ENCODE data around the gene MAPKBP1.
A peak's percentile ranks its signal among the peaks of the same experiment; 100 is the strongest.

The MAPKBP1 gene

DNA sequence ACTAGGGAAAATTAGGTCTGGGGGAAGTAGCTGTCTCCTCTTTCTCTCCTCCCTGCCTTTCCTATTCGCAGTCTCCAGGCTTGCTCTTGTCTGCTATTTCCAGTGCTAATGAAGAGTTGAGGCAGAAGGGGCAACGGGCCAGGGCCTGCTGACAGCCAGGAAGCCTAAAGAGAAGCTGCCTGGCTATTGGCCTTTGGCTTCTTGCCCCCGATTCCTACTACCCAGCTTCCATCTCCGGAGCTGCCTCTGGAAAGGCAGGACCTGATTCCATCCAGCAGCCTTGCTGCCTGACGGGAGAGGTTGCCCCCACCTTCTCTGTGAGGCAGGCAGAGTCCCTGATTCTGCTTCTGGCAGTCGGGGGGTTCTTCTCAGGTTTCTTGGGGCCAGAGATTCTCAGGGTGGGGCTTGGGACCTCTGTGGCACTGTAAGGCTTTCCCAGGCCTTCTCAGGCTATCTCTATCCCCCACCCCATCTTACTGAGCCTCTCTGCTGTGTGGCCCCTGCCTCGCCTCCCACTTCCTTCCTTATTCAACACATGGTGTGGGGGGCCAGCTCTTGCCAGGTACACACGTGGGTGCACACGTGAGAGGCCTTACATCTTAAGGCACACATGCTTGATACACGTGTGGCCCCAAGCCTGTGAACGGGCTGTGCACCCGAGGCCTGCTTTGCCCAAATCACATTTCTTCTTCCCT, 35.4 kb downstream of the MAPKBP1 start:
- no peak for DNase-seq

GRCh38 chr15:41810651-41811431, 36.6 kb downstream of the MAPKBP1 start:
- DNase-seq, result no peak

DNA sequence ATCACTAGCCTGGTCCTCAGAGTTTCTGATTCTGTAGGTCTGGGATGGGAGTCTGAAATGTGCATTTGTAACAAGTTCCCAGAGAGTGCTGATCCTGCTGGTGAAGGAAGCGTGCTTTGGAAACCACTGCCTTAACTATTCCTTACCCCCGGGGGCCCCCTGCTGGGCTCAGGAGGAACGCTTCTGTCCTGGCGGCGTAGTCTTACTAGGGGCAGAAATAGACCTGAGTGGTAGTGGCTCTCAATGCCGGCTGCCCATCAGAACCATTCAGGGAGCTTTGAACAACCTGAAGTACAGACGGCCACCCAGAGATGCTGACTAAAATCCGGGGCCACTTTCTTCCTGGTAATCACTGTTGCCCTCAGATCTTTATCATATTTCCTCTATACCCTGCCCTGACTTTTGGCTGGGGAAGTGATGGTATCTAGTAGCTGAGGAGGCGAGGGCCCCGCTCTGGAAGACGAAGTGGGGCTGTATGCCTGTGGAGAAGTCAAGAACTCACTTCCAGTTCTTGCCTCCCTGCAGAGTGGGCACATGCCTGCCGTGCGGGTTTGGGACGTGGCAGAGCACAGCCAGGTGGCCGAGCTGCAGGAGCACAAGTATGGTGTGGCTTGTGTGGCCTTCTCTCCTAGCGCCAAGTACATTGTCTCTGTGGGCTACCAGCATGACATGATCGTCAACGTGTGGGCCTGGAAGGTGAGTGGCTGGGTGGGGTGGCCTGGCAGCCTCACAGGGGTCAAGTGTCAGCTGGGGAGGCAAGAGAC, 37.3 kb downstream of the MAPKBP1 start:
- peak; percentile 3 to 65 (median 48) for DNase-seq

- no peak for DNase-seq
These were observed 38.6 kb downstream of the MAPKBP1 start for GRCh38 chr15:41812820-41813375.

GRCh38 chr15:41813426-41813825, 39.1 kb downstream of the MAPKBP1 start:
- DNase-seq, result no peak

- DNase-seq, result no peak
These were observed 40.2 kb downstream of the MAPKBP1 start for GRCh38 chr15:41814534-41814933.

GRCh38 chr15:41816788-41817187, 42.5 kb downstream of the MAPKBP1 start:
- DNase-seq, result no peak

GRCh38 chr15:41817327-41817726, 43.0 kb downstream of the MAPKBP1 start:
- DNase-seq, result no peak

DNA sequence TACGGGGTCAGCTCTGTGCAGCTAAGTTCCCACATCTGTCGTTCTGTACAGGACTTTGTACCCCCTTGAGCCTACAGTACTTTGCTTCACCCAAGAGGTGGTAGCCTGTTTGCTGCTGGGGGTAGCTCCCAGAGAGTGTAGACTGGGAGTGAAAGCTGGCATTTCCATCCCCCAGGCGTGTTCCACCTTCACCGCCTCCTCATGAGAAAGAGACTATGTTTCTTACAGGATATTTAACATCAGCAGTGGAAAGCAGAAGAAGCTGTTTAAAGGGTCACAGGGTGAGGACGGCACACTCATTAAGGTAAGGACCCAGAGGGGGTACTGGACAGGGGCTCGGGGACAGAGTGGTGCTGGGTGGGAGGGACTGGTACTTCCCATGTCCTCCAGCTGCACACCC, 43.5 kb downstream of the MAPKBP1 start:
- no peak for DNase-seq

DNA sequence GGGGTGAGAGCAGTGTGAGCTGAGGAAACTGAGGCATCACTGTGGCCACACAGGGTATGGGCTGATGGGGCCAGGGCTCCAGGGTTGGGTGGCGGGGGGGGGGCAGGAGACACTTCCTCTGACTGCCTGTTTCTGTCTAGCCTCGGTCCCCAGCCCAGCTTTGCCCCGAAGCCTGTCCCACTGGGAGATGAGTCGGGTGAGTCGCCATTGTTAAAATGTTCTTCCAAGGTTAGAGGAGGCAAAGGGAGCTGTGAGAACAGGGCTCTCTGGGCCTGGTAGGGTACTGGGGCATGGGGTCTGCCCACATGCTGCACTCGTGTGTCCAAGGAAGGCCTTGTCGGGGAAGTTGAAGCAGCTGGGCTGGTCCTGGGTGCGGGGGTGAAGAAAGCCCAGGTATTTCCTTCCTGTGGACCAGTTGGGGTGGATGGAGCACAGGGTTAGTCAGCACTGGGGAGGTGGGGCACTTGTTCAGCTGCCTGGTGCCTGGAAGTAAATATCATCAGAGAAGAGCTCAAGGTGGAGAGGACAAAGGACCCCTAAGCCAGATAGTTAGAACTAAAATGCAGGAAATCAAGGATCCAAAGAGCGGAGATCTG, 45.3 kb downstream of the MAPKBP1 start:
- no peak for DNase-seq

- no peak for DNase-seq
These were observed 46.6 kb downstream of the MAPKBP1 start for GRCh38 chr15:41820791-41821423.

- no peak for DNase-seq
These were observed 47.5 kb downstream of the MAPKBP1 start for GRCh38 chr15:41821831-41822230.

DNA sequence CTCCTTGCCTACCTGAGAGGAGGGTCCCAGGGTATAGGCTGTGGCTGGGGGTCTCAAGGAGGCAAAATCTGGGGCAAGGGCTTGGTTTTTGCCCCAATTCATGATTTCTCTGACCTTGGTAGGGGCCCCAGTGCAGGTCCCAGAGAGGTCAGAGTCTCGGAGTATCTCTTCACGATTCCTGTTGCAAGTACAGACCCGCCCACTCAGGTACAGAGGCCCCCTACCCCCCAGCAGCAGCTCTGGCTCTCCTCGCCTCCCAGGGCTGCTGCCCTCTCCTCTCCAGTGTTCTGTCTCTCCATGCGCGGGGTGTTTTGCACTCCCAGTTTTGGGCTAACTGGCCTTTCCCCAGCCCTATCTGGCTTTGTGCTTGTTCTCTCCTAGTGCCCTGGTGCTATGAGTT, 48.2 kb downstream of the MAPKBP1 start:
- DNase-seq, result no peak

DNA sequence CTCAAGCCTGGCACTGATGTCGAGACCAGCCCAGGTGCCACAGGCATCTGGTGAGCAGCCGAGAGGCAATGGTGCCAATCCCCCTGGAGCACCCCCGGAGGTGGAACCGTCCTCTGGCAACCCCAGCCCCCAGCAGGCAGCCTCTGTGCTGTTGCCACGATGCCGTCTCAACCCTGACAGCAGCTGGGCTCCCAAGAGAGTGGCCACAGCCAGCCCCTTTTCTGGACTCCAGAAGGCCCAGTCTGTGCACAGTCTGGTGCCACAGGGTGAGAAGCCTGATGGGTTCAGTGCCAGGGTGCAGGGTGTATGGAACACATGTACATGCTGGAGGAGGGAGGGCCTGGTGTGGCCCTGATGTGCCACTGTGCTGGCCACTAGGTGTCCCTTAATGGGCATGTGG, 48.7 kb downstream of the MAPKBP1 start:
- no peak for DNase-seq

DNA sequence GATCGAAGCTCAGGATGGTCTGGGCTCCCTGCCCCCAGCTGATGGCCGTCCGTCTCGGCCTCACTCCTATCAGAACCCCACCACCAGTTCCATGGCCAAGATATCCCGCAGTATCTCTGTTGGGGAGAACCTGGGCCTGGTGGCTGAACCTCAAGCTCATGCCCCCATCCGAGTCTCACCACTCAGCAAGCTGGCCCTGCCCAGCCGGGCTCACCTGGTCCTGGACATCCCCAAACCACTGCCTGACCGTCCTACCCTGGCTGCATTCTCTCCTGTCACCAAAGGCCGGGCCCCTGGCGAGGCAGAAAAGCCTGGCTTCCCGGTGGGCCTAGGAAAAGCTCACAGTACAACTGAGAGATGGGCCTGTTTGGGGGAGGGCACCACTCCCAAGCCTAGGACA, 49.2 kb downstream of the MAPKBP1 start:
- no peak for DNase-seq

DNA sequence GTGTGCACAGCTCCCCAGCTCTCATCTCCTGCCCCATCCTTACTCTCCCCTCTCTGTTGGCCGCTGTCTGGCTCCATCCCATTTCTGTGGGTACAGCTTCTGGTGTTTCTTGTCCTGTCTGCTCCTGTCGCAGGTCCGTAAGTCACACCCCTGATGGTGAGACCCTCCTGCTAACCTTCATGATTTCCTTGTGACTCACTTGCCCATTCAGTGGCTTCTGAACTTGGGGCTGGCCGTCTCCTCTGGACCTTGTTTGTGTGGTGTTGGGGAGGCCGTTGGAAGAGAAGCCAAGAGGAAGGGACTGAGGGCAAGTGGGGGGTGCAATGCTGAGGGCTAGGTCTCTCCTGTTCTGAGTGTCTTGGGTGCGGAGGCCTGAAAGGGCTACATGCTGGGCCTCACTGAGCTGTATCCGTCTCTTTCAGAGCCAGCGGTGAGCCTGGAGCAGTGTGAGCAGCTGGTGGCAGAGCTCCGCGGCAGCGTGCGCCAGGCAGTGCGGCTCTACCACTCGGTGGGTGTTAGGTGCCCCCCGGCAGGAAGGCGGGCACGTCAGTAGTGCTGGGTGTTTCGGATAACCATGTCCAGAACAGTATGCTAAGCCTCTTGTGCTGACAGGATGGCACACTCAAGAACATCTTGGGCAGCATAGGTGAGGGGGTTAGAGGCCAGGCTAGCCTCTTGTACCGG, 49.9 kb downstream of the MAPKBP1 start:
- no peak for DNase-seq

- DNase-seq, result no peak
These were observed 50.9 kb downstream of the MAPKBP1 start for GRCh38 chr15:41825145-41825544.

DNA sequence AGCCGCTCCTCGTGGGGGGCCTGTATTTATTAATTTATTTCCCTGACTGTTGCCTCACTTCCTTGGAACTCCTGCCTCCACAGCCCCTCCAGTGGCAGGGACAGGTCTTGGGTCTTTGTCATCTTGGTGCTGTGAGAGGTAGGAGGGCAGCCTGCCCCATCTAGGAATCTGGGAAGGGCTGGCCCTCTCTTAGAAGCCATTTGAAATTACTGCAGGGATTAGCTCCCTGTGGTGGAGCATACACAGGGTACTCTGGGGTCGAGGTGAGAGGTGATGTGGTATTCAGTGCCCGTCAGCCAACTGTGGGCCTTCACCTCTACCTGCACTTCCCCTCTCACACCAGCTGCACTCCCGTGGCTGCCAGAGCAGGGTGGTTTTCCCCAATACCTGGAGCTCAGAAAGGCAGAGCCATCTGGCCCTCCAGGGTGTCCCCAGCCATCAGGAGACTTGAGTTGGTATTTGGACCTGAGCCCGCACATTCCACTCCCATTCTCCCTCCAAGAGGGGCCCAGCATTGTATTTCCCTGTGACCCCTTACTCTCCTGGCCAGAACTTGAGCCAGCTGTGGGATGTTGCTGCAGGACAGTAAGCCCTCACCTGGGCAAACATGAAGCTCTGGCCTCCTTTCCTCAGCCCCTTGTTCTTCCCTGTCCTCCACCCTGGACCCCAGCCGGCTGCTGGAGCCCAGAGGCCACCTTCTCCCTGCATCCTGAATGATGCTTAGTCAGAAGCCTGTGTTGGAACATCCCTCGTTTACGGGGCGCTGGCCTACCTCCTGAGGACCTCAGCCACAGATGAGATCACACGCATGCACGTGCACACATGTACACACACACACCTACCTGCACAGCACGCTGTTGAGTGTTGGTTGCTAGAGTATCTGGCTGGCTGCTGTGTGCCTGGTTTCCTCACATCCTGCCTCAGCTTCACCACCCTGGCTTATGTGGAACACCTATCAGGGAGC, 51.6 kb downstream of the MAPKBP1 start:
- DNase-seq, result no peak

- DNase-seq, result peak in 2 of 3 experiments; percentile 54 to 56
These were observed 53.1 kb downstream of the MAPKBP1 start for GRCh38 chr15:41827290-41827879.
